Measurements from ENCODE around the gene GRIK3. TPM values are rescaled to one million over a fixed set of nuclear protein-coding genes. Genes with fewer than 3 reads are reported as not detected.

Gene GRIK3
- total RNA-seq, 5 donors from 2014 or later (not counting 1 experiment from before 2014, with no cell fraction given), result 0.03 TPM; not detected in 4

DNA sequence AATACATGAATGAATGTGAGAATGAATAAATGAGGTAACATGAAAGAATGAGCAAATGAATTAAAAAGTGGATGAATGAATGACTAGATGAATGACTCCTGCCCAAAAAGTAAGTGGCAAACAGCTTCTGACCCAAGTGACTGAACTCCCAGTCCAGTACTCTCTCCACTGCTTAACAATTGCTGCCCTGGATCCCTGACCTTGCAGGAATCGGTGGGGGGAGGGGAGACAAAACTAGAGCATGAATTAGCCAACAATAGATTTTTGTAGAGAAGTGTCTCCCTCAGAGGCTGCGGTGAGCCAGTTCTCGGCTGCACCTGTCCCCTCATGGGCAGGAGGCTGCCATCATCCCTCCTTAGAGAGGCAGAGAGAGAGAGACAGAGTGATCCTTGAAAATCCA lies 5.9 kb upstream of the GRIK3 start:
- Mint-ChIP-seq H3K36me3 (no peaks in the 10 kb centered on the region), H3K27me3 (peaks cover 56 to 75% of the 10 kb centered on the region in 2 donors), H3K27ac (no peak overlapping the region), H3K4me1 (peaks cover 3 to 12% (median 11%) of the 10 kb centered on the region in 3 donors), H3K9me3 (no peaks in the 10 kb centered on the region), H3K4me3 (no peak overlapping the region)
- ATAC-seq (replicated peaks in 1 of 4), result no peak
- Histone ChIP-seq H3K4me3 (ENCODE audit: control insufficient read depth in 1 of 2, extremely low read depth in 1 of 2, low read length in 1 of 2) (no peak overlapping the region), H3K27ac (ENCODE audit: low read length) (no peak overlapping the region), H3K4me1 (ENCODE audit: control insufficient read depth in 1 of 2, extremely low read depth in 1 of 2, insufficient read depth in 2 of 2, low read length in 2 of 2) (no peaks in the 10 kb centered on the region), H3K9me3 (no peaks in the 10 kb centered on the region), H3K36me3 (ENCODE audit: control insufficient read depth in 2 of 2, extremely low read depth in 1 of 2, insufficient read depth in 1 of 2, low read length in 1 of 2) (no peaks in the 10 kb centered on the region), H3K27me3 (replicated peaks in 1 of 2; ENCODE audit: control insufficient read depth in 2 of 2, extremely low read depth in 1 of 2, insufficient read depth in 2 of 2, low read length in 1 of 2) (peaks cover 9 to 71% of the 10 kb centered on the region in 2 experiments)
- POLR2A ChIA-PET, result no interaction called here
- no peak for DNase-seq
- CTCF ChIA-PET, result no interaction called here
- WGBS (ENCODE audit: insufficient coverage), result no CpG with 5 or more reads among the region's 3 CpGs

DNA sequence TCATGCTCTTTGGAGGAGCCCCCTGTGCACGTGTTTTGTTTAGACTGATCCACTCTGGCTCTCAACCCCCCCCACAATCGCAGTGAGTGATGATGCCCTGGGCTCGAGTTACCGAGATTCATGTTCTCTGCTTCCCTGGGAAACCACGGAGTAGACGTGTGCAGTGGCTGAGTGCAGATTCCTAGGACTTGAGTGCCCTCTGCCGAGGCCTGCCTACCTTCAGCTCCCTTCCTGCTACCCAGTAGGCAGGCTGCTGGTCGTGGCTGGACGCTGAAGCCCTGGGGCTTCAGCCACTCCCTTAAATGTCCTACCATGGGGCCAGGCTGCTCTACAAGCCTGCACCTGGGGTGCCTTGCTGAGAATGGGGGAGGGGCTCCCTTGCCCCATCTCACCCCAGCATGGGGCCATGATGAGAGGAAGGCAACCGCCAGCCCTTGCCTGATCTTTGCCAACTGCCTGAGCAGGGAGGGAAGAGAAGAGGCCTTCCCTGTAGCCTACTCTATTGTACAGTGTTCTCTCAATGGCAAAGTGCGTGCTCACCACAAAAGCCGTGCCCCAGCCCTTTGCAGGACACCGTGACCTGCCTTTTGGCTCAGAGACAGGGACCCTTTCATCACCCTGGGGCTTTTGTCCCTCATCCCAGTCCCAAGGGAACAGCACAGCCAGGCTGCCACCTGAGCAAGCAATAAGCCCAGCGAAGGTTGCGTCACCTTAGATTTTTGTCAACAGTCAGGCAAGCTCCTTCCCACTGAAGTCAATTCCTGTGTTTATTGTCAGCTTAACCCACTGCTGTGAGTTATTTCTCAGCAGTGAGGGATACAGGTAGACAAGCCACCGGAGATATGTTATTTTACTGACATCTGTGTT lies 4.1 kb upstream of the GRIK3 start:
- ChIA-PET CTCF (no interaction called here), POLR2A (no interaction called here)
- Histone ChIP-seq H3K36me3 (ENCODE audit: control insufficient read depth in 2 of 2, extremely low read depth in 1 of 2, insufficient read depth in 1 of 2, low read length in 1 of 2) (no peaks in the 10 kb centered on the region), H3K4me3 (ENCODE audit: control insufficient read depth in 1 of 2, extremely low read depth in 1 of 2, low read length in 1 of 2) (no peak overlapping the region), H3K27ac (ENCODE audit: low read length) (no peak overlapping the region), H3K4me1 (ENCODE audit: control insufficient read depth in 1 of 2, extremely low read depth in 1 of 2, insufficient read depth in 2 of 2, low read length in 2 of 2) (no peaks in the 10 kb centered on the region), H3K9me3 (no peaks in the 10 kb centered on the region), H3K27me3 (replicated peaks in 1 of 2; ENCODE audit: control insufficient read depth in 2 of 2, extremely low read depth in 1 of 2, insufficient read depth in 2 of 2, low read length in 1 of 2) (peaks cover 10 to 73% of the 10 kb centered on the region in 2 experiments)
- 34% methylated on average over 10 of the region's 16 CpGs for WGBS (ENCODE audit: insufficient coverage)
- Mint-ChIP-seq H3K4me3 (no peak overlapping the region), H3K27ac (no peak overlapping the region), H3K4me1 (peaks cover 3 to 13% (median 11%) of the 10 kb centered on the region in 3 donors), H3K36me3 (no peaks in the 10 kb centered on the region), H3K27me3 (peaks cover 54 to 77% of the 10 kb centered on the region in 2 donors), H3K9me3 (no peaks in the 10 kb centered on the region)
- ATAC-seq (replicated peaks in 1 of 4), result no peak
- no peak for DNase-seq

GRCh38 chr1:37037690-37038089 lies 3.4 kb upstream of the GRIK3 start:
- H3K27me3 Mint-ChIP-seq, result peaks cover 48 to 74% of the 10 kb centered on the region in 2 donors
- H3K36me3 Mint-ChIP-seq, result no peaks in the 10 kb centered on the region
- peaks cover 3 to 13% (median 11%) of the 10 kb centered on the region in 3 donors for H3K4me1 Mint-ChIP-seq
- ChIA-PET CTCF (no interaction called here), POLR2A (no interaction called here)
- DNase-seq, result no peak
- Histone ChIP-seq H3K4me3 (ENCODE audit: control insufficient read depth in 1 of 2, extremely low read depth in 1 of 2, low read length in 1 of 2) (no peak overlapping the region), H3K9me3 (no peaks in the 10 kb centered on the region), H3K4me1 (ENCODE audit: control insufficient read depth in 1 of 2, extremely low read depth in 1 of 2, insufficient read depth in 2 of 2, low read length in 2 of 2) (no peaks in the 10 kb centered on the region), H3K27ac (ENCODE audit: low read length) (no peak overlapping the region), H3K27me3 (replicated peaks in 1 of 2; ENCODE audit: control insufficient read depth in 2 of 2, extremely low read depth in 1 of 2, insufficient read depth in 2 of 2, low read length in 1 of 2) (peaks cover 10 to 73% of the 10 kb centered on the region in 2 experiments), H3K36me3 (ENCODE audit: control insufficient read depth in 2 of 2, extremely low read depth in 1 of 2, insufficient read depth in 1 of 2, low read length in 1 of 2) (no peaks in the 10 kb centered on the region)
- WGBS (ENCODE audit: insufficient coverage), result 33% methylated on average over 7 of the region's 15 CpGs
- H3K27ac Mint-ChIP-seq, result no peak overlapping the region
- no peaks in the 10 kb centered on the region for H3K9me3 Mint-ChIP-seq
- H3K4me3 Mint-ChIP-seq, result no peak overlapping the region
- ATAC-seq (replicated peaks in 1 of 4), result no peak

- DNase-seq, result no peak
- no peak for ATAC-seq (replicated peaks in 1 of 4)
- no peaks in the 10 kb centered on the region for H3K4me1 ChIP-seq (ENCODE audit: control insufficient read depth in 1 of 2, extremely low read depth in 1 of 2, insufficient read depth in 2 of 2, low read length in 2 of 2)
- Mint-ChIP-seq H3K4me3 (no peak overlapping the region), H3K36me3 (no peaks in the 10 kb centered on the region), H3K27me3 (peaks cover 56 to 79% of the 10 kb centered on the region in 2 donors), H3K9me3 (no peaks in the 10 kb centered on the region), H3K27ac (no peak overlapping the region), H3K4me1 (peaks cover 3 to 13% (median 11%) of the 10 kb centered on the region in 3 donors)
- ChIA-PET POLR2A (no interaction called here), CTCF (no interaction called here)
- H3K4me3 ChIP-seq (ENCODE audit: control insufficient read depth in 1 of 2, extremely low read depth in 1 of 2, low read length in 1 of 2), result no peak overlapping the region
- H3K27ac ChIP-seq (ENCODE audit: low read length), result no peak overlapping the region
- peaks cover 10 to 73% of the 10 kb centered on the region in 2 experiments for H3K27me3 ChIP-seq (replicated peaks in 1 of 2; ENCODE audit: control insufficient read depth in 2 of 2, extremely low read depth in 1 of 2, insufficient read depth in 2 of 2, low read length in 1 of 2)
- 10% methylated on average over 12 of the region's 13 CpGs for WGBS (ENCODE audit: insufficient coverage)
- H3K9me3 ChIP-seq, result no peaks in the 10 kb centered on the region
- no peaks in the 10 kb centered on the region for H3K36me3 ChIP-seq (ENCODE audit: control insufficient read depth in 2 of 2, extremely low read depth in 1 of 2, insufficient read depth in 1 of 2, low read length in 1 of 2)
Measured at GRCh38 chr1:37036667-37037053, 2.3 kb upstream of the GRIK3 start.

DNA sequence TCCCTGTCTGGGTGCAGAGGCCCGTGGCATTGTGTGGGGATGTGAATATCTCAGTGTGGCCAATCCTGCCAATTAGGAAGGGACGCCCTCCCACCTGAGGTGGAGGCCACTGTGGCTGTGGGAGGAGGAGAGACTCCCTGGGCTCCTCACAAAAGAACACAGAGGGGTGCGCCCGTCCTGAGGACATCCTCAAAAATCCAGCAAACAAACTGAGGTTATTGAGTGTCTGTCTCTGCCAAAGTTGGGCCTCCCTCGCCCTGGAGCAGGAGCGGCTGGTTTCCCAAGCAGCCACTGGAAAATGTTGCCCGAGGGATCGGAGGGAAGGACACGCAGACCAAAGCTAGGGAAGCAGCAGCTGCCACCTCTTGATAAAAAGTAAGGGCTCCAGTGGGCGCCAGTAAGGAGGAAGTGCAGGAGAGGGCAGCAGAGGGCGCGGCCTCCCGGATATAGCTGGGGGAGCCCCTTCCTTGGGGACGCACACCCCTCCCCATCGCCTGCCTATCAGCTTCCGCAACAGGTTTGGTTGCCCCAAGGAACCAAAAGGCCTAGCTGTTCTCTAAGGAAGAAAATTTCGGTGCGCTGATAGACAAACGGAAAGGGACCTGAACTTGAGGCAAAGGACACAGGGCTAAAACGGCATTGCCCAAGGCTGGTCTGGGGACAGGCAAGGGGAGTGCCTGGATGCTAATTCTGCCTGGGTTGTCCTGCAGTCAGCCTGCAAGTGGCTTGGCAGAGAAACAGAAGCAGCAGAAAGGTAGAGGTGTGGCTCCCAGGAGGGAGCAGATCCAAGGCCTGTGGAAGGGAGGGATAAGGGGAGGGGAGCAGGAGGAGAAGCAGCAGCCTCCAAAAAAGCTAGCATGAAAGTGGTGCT lies 1.7 kb upstream of the GRIK3 start:
- H3K4me3 ChIP-seq (ENCODE audit: control insufficient read depth in 1 of 2, extremely low read depth in 1 of 2, low read length in 1 of 2), result no peak overlapping the region
- H3K9me3 ChIP-seq, result no peaks in the 10 kb centered on the region
- no peak for DNase-seq
- H3K36me3 ChIP-seq (ENCODE audit: control insufficient read depth in 2 of 2, extremely low read depth in 1 of 2, insufficient read depth in 1 of 2, low read length in 1 of 2), result no peaks in the 10 kb centered on the region
- 3% methylated on average over 11 of the region's 20 CpGs for WGBS (ENCODE audit: insufficient coverage)
- ChIA-PET POLR2A (no interaction called here), CTCF (no interaction called here)
- no peaks in the 10 kb centered on the region for H3K9me3 Mint-ChIP-seq
- peaks cover 3 to 13% (median 11%) of the 10 kb centered on the region in 3 donors for H3K4me1 Mint-ChIP-seq
- ATAC-seq (replicated peaks in 1 of 4), result no peak
- H3K4me3 Mint-ChIP-seq, result no peak overlapping the region
- no peaks in the 10 kb centered on the region for H3K36me3 Mint-ChIP-seq
- H3K27ac Mint-ChIP-seq, result no peak overlapping the region
- peaks cover 10 to 73% of the 10 kb centered on the region in 2 experiments for H3K27me3 ChIP-seq (replicated peaks in 1 of 2; ENCODE audit: control insufficient read depth in 2 of 2, extremely low read depth in 1 of 2, insufficient read depth in 2 of 2, low read length in 1 of 2)
- peaks cover 61 to 79% of the 10 kb centered on the region in 2 donors for H3K27me3 Mint-ChIP-seq
- no peaks in the 10 kb centered on the region for H3K4me1 ChIP-seq (ENCODE audit: control insufficient read depth in 1 of 2, extremely low read depth in 1 of 2, insufficient read depth in 2 of 2, low read length in 2 of 2)
- no peak overlapping the region for H3K27ac ChIP-seq (ENCODE audit: low read length)

- Histone ChIP-seq H3K4me3 (ENCODE audit: control insufficient read depth in 1 of 2, extremely low read depth in 1 of 2, low read length in 1 of 2) (no peak overlapping the region), H3K27ac (ENCODE audit: low read length) (no peak overlapping the region), H3K36me3 (ENCODE audit: control insufficient read depth in 2 of 2, extremely low read depth in 1 of 2, insufficient read depth in 1 of 2, low read length in 1 of 2) (no peaks in the 10 kb centered on the region), H3K27me3 (replicated peaks in 1 of 2; ENCODE audit: control insufficient read depth in 2 of 2, extremely low read depth in 1 of 2, insufficient read depth in 2 of 2, low read length in 1 of 2) (peaks cover 14 to 76% of the 10 kb centered on the region in 2 experiments), H3K4me1 (ENCODE audit: control insufficient read depth in 1 of 2, extremely low read depth in 1 of 2, insufficient read depth in 2 of 2, low read length in 2 of 2) (no peaks in the 10 kb centered on the region), H3K9me3 (no peaks in the 10 kb centered on the region)
- CTCF ChIA-PET, result no interaction called here
- H3K27ac Mint-ChIP-seq, result no peak overlapping the region
- no peak overlapping the region for H3K4me3 Mint-ChIP-seq
- no peaks in the 10 kb centered on the region for H3K9me3 Mint-ChIP-seq
- peaks cover 3 to 13% (median 11%) of the 10 kb centered on the region in 3 donors for H3K4me1 Mint-ChIP-seq
- ATAC-seq (replicated peaks in 1 of 4), result no peak
- H3K36me3 Mint-ChIP-seq, result no peaks in the 10 kb centered on the region
- 6% methylated on average over 8 of the region's 27 CpGs for WGBS (ENCODE audit: insufficient coverage)
- POLR2A ChIA-PET, result no interaction called here
- no peak for DNase-seq
- peaks cover 66 to 75% of the 10 kb centered on the region in 2 donors for H3K27me3 Mint-ChIP-seq
Measured at GRCh38 chr1:37035014-37035691, 838 bp upstream of the GRIK3 start.

Data from T-cell (primary cell).